Breast epithelium (tissue), 4 donors: Measurements from ENCODE around the gene KATNAL2. TPM values are rescaled to one million over a fixed set of nuclear protein-coding genes. Genes with fewer than 3 reads are reported as not detected.
"Not testable (repeated sequence)": the region's sequence is repeated elsewhere in the genome, so short reads cannot be mapped to it uniquely, and the experiment has no call there.

ENCODE experiments used
- DNase-seq, 2 donors: peaks; one replicate each; pipeline ENCODE4 v3.0.0-alpha.2; 2019; ENCODE audit warnings: low spot score in 2 of 2
- H3K27ac ChIP-seq, 2 donors: fragments of 200-600 bp; sonication (generic) in 1 of 2; one replicate each; pipeline ENCODE4 v1.5.1; 2016 to 2019; ENCODE audit warnings: mild to moderate bottlenecking in 1 of 2
- H3K27me3 ChIP-seq, 2 donors: fragments of 200-600 bp; sonication (generic) in 1 of 2; one replicate each; pipeline versions ENCODE4 v1.5.1 to v1.6.0; 2017 to 2019; ENCODE audit warnings: control low read depth in 1 of 2, mild to moderate bottlenecking in 1 of 2
- H3K36me3 ChIP-seq: fragments of 200-600 bp; one replicate; pipeline ENCODE4 v1.5.1; 2019
- H3K4me1 ChIP-seq, 2 donors: fragments of 200-600 bp; sonication (generic); one replicate each; pipeline ENCODE4 v1.5.1; 2016 to 2019; ENCODE audit warnings: control low read depth in 1 of 2
- H3K4me3 ChIP-seq, 3 donors: fragments of 200-600 bp; sonication (generic); 1 replicate in 2 of 3; 2 replicates in 1 of 3; pipeline ENCODE4 v1.5.1; 2016 to 2019; ENCODE audit warnings: mild to moderate bottlenecking in 3 of 3, moderate library complexity in 2 of 3
- H3K9me3 ChIP-seq, 2 donors: fragments of 200-600 bp; sonication (generic) in 1 of 2; one replicate each; pipeline ENCODE4 v1.5.1; 2016 to 2019; ENCODE audit warnings: control low read depth in 1 of 2
- CTCF ChIP-seq, 3 donors: fragments of 450-650 bp; IDR thresholded peaks; one replicate each; pipeline ENCODE4 v1.5.1; 2016 to 2017; ENCODE audit warnings: antibody characterized with exemption in 3 of 3, mild to moderate bottlenecking in 3 of 3, moderate library complexity in 3 of 3
- POLR2A ChIP-seq: fragments of 450-650 bp; IDR thresholded peaks from one replicate; pipeline ENCODE4 v1.6.1; 2016; ENCODE audit warnings: antibody characterized with exemption, mild to moderate bottlenecking, moderate library complexity
- POLR2AphosphoS5 ChIP-seq, 3 donors: sonication (generic); formaldehyde crosslinking; IDR thresholded peaks; one replicate each; pipeline ENCODE4 v1.6.1; 2017; ENCODE audit warnings: antibody characterized with exemption in 3 of 3
- intact Hi-C: fragments of 100-400 bp; cut with DNase I; formaldehyde crosslinking; loops from one replicate; pipeline ENCODE4 v1.15.1; 2023; ENCODE audit warnings: low total_unique reads
- total RNA-seq, 3 donors: library from RNA; depleted of rRNA; stranded (reverse); fragments of >200 nt; gene quantifications; one replicate each; pipeline ENCODE4 v1.1.0, GENCODE V29; 2016

Gene KATNAL2
- total RNA-seq, 3 donors from 2014 or later = 8.2 to 16.8 (median 9.1) TPM

- intact Hi-C loops, H3K36me3 ChIP-seq, H3K27ac ChIP-seq, H3K27me3 ChIP-seq, H3K4me1 ChIP-seq, H3K9me3 ChIP-seq, H3K4me3 ChIP-seq, DNase-seq: not testable (repeated sequence)
Observed at GRCh38 chr18:47025557-47026174, 108.3 kb downstream of the KATNAL2 start.

GRCh38 chr18:47028738-47029137 lies 111.3 kb downstream of the KATNAL2 start:
- H3K4me3 ChIP-seq, intact Hi-C loops: not testable (repeated sequence)

GRCh38 chr18:47029684-47030353 lies 112.4 kb downstream of the KATNAL2 start:
- intact Hi-C loops, H3K27ac ChIP-seq, H3K9me3 ChIP-seq, H3K4me3 ChIP-seq, H3K36me3 ChIP-seq, DNase-seq, H3K27me3 ChIP-seq, H3K4me1 ChIP-seq: not testable (repeated sequence)

More at GRCh38 chr18:47028738-47029137, 111.3 kb downstream of the KATNAL2 start:
- H3K9me3 ChIP-seq, H3K27me3 ChIP-seq, H3K4me1 ChIP-seq, H3K36me3 ChIP-seq, H3K27ac ChIP-seq, DNase-seq: not testable (repeated sequence)

GRCh38 chr18:47030887-47031286 lies 113.5 kb downstream of the KATNAL2 start:
- DNase-seq, H3K27ac ChIP-seq, H3K4me1 ChIP-seq, intact Hi-C loops, H3K9me3 ChIP-seq, H3K36me3 ChIP-seq, H3K27me3 ChIP-seq, H3K4me3 ChIP-seq: not testable (repeated sequence)

GRCh38 chr18:47032945-47033344 lies 115.5 kb downstream of the KATNAL2 start:
- Histone ChIP-seq H3K27me3 (no peaks in the 10 kb centered on the region), H3K9me3 (peaks cover 0 to 8% of the 10 kb centered on the region in 2 donors), H3K36me3 (no peaks in the 10 kb centered on the region), H3K4me1 (no peaks in the 10 kb centered on the region), H3K4me3 (no peak overlapping the region), H3K27ac (no peak overlapping the region)
- no peak for DNase-seq
- no peak for TF ChIP-seq CTCF (IDR thresholded peaks at IDR 0.05)
- intact Hi-C loops = no loop called here

GRCh38 chr18:47034591-47034990 lies 117.2 kb downstream of the KATNAL2 start:
- H3K27ac ChIP-seq, H3K9me3 ChIP-seq, H3K4me3 ChIP-seq, DNase-seq, H3K4me1 ChIP-seq, H3K36me3 ChIP-seq, H3K27me3 ChIP-seq, intact Hi-C loops: not testable (repeated sequence)

- Histone ChIP-seq H3K27ac (no peak within 1 kb of the TSS), H3K4me1 (no peaks in the 10 kb centered on the region), H3K27me3 (no peaks in the 10 kb centered on the region), H3K36me3 (no peaks in the 10 kb centered on the region), H3K9me3 (peaks cover 0 to 8% of the 10 kb centered on the region in 2 donors), H3K4me3 (no peak within 1 kb of the TSS)
- intact Hi-C loops = no loop called here
- no peak for TF ChIP-seq POLR2AphosphoS5 (IDR thresholded peaks at IDR 0.05)
- TF ChIP-seq POLR2A = no peak
- TF ChIP-seq CTCF (IDR thresholded peaks at IDR 0.05) = no peak
- DNase-seq = no peak
Observed at GRCh38 chr18:47035156-47035671, 117.8 kb downstream of the KATNAL2 start, which contains the start of gene ELOA2. ELOA2 (minus strand) TSS chr18:47035621; CDS start chr18:47035264, 357 bp downstream.
